ENCODE measurements around the gene TUBAL3. TPM values are rescaled to one million over a fixed set of nuclear protein-coding genes. Genes with fewer than 3 reads are reported as not detected.

TUBAL3 gene
- total RNA-seq, 1 experiment from 2014 or later = not detected

DNA sequence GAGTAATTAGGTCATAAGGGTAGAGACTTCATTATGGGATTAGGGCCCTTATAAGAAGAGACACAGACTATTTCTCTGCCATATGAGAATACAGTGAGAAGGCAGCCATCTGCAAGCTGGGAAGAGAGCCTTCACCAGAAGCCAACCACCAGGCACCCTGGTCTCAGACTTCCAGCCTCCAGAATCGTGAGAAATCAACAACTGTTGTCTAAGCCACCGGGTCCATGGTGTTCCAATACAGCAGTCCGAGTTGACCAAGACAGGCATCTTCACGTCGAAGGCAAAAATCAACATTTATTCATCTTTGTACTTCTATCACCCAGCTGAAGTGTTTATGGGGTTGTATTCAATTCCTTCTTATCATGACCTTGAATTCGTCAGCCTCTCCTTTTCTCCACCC, 5.3 kb downstream of the TUBAL3 start:
- Histone ChIP-seq H3K27me3 (ENCODE audit: control insufficient read depth, insufficient read depth, low read length) (no peaks in the 10 kb centered on the region), H3K4me3 (ENCODE audit: low read depth in 2 of 2, low read length in 2 of 2) (no peak overlapping the region), H3K9me3 (ENCODE audit: control insufficient read depth, insufficient read depth, low read depth, low read length) (no peaks in the 10 kb centered on the region), H3K4me1 (ENCODE audit: control insufficient read depth, insufficient read depth, low read length) (no peaks in the 10 kb centered on the region), H3K27ac (ENCODE audit: low read length) (no peak overlapping the region), H3K36me3 (ENCODE audit: control insufficient read depth, insufficient read depth, low read length) (no peaks in the 10 kb centered on the region)
- intact Hi-C loops (cut with micrococcal nuclease; ENCODE audit: unreplicated experiment) (no loop called here), in situ Hi-C loops (cut with HindIII; ENCODE audit: low pct_unique_long_range_greater_than_20kb, low sequenced_read_pairs) (no loop called here)
- no TSS peak for BruUV-seq (replicated peaks)
- no peak for ATAC-seq
- POLR2A ChIA-PET = no interaction called here
- CTCF ChIA-PET = no interaction called here
- DNase-seq (ENCODE audit: low read depth, low spot score) = no peak
- no peak for TF ChIP-seq POLR2AphosphoS5 (IDR thresholded peaks at IDR 0.05; ENCODE audit: low read depth, low read length)
- TF ChIP-seq CTCF (IDR thresholded peaks at IDR 0.05) = no peak
- no peak for TF ChIP-seq TCF7L2 (IDR thresholded peaks at IDR 0.05; ENCODE audit: low read depth, low read length)
- TF ChIP-seq REST (IDR thresholded peaks at IDR 0.05; ENCODE audit: insufficient read depth in 1 of 2, low read depth in 2 of 2, low read length in 1 of 2) = no peak
- TF ChIP-seq SIN3A (IDR thresholded peaks at IDR 0.05; ENCODE audit: borderline replicate concordance, insufficient read depth, low read depth, low read length) = no peak

DNA sequence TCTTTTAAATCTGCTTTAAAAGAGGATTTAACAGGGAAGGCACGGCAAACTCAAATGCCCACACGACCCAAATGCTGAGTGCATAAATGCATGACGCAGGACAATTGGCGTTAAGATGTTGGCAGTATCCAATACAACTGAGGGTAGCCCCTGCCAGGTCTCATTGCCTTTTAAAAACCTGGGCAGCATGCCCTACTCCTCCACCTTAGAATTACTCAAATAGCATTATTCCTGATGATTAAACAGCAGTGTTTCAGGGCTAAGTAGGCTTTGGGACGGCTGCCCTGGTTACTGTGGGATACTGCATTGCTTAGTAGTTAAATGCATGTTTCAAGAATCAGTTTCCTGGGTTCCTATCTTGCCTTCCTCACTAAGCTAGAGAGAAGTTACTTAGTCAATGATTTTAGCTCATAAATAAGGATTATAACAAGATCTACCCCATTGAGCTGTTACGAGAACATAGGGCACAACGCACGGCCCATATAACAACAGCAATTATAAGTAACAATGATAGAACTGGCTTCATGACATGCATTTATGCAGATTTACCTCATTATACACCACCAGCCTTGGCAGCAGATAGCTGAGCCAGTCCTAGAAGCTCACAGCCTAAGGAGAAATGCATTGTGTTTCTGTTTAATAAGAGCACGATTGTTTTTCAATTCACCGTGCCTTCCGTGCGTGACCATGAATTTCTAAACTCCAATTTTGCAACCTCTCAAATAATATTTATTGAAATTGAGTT, 7.9 kb downstream of the TUBAL3 start:
- intact Hi-C loops (cut with micrococcal nuclease; ENCODE audit: unreplicated experiment) (no loop called here), in situ Hi-C loops (cut with HindIII; ENCODE audit: low pct_unique_long_range_greater_than_20kb, low sequenced_read_pairs) (no loop called here)
- no peak for DNase-seq (ENCODE audit: low read depth, low spot score)
- BruUV-seq (replicated peaks) = no TSS peak
- no peak overlapping the region for H3K27ac ChIP-seq (ENCODE audit: low read length)
- no peak for ATAC-seq
- TF ChIP-seq TCF7L2 (IDR thresholded peaks at IDR 0.05; ENCODE audit: low read depth, low read length) (no peak), SIN3A (IDR thresholded peaks at IDR 0.05; ENCODE audit: borderline replicate concordance, insufficient read depth, low read depth, low read length) (no peak), CTCF (IDR thresholded peaks at IDR 0.05) (no peak), POLR2AphosphoS5 (IDR thresholded peaks at IDR 0.05; ENCODE audit: low read depth, low read length) (no peak), REST (IDR thresholded peaks at IDR 0.05; ENCODE audit: insufficient read depth in 1 of 2, low read depth in 2 of 2, low read length in 1 of 2) (no peak)
- H3K36me3 ChIP-seq (ENCODE audit: control insufficient read depth, insufficient read depth, low read length) = no peaks in the 10 kb centered on the region
- H3K4me1 ChIP-seq (ENCODE audit: control insufficient read depth, insufficient read depth, low read length) = no peaks in the 10 kb centered on the region
- H3K4me3 ChIP-seq (ENCODE audit: low read depth in 2 of 2, low read length in 2 of 2) = no peak overlapping the region
- ChIA-PET POLR2A (no interaction called here), CTCF (no interaction called here)
- H3K27me3 ChIP-seq (ENCODE audit: control insufficient read depth, insufficient read depth, low read length) = no peaks in the 10 kb centered on the region
- H3K9me3 ChIP-seq (ENCODE audit: control insufficient read depth, insufficient read depth, low read depth, low read length) = no peaks in the 10 kb centered on the region

Measured in Panc1 (cell line).